Right ventricle myocardium inferior (tissue), 1 donor: ENCODE measurements around the gene RAD51B. TPM values are rescaled to one million over a fixed set of nuclear protein-coding genes. Genes with fewer than 3 reads are reported as not detected.

Experiments
- ATAC-seq: fragments of 200-7000 bp; cut with Tn5 transposase; one replicate; pipeline ENCODE4 v1.9.1; 2020; ENCODE audit warnings: mild to moderate bottlenecking, moderate library complexity
- DNase-seq: peaks from one replicate; pipeline ENCODE4 v3.0.0; 2021; ENCODE audit errors: missing footprints
- intact Hi-C: fragments of 100-400 bp; cut with DNase I; formaldehyde crosslinking; loops from one replicate; pipeline ENCODE4 v1.11.0; 2022
- total RNA-seq: library from RNA; stranded (reverse); fragmentation: NEBNext Ultra II Directional; extraction: Animal tissue kit (Norgen Biotek cat#: 25700); gene quantifications from one replicate; pipeline ENCODE4 v1.2.1, GENCODE V29; 2021
- donor health status: DM: no; HTN: yes; CAD: no; lungs with severe emphysema.

The RAD51B gene
- total RNA-seq, 1 donor from 2014 or later: 4.1 TPM

DNA sequence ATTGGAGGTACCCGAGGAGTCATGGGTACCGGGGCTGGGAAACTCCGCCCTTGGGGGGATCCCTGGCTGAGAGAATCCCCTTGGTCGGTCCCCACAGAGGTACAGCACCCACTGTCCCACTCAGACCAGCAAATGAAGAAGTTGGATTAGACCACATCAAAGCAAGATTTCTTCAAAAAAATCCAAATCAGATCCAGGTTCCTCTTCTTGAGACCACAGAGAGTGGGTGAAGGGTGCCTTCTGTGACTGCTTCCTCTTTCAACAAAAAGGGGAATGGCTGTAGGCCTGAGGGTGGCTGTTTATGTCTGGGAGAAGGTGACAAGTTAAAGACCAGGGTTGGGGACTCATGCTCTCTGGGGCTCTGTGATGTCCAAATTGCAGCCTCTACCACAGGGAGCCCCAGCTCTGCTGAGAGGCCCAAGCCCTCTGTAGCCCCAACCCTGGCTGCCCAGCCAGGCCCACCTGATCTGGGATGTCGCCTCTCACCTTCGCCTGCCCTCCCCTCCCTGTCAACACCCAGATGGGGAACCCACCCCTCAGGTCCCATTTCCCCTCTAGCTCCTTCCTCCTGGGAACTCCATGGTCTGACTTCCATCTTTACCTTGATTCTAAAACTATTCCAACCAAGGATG lies 922.4 kb downstream of the RAD51B start:
- DNase-seq (no peak), ATAC-seq (peak; percentile 48)
- intact Hi-C loops: no loop called here

DNA sequence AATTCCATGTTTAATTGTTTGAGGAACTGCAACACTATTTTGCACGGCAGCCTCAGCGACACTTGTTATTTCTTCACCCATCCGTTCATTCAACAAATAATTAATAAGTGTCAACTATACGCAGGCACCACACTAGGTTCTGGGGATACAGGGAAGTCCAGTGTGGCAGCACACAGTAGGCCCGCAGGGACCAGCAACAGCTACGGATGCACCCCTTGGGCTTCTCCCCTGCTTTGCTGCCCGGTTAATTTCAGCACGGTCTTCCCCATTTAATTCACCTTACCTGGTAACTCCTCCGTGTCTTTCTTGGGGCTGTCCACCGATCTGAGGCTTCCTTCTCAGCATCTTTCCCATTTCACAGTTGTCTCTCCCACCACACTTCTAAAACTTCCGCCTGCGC lies 925.0 kb downstream of the RAD51B start:
- ATAC-seq (no peak), DNase-seq (no peak)
- intact Hi-C loops: no loop called here

DNA sequence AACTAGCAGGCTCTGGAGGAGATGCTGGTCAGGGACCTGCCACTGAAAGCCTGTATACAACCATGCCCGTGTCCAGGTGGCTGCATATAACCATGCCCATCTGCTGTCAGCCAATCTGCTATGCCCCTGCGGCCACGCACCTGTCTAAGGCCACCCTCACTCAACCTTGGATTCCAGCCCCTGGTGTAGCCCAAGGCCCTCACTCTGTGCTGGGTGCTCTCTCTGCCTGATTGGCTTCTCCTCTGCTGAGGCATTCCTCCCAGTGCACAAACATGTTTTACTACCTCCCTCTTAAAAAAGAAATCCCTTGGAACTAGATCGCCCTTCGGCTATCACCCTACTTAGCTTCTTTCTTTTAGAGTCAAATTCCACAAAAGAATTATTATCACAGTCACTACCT lies 927.8 kb downstream of the RAD51B start:
- intact Hi-C loops: no loop called here
- ATAC-seq: no peak
- DNase-seq: no peak

DNA sequence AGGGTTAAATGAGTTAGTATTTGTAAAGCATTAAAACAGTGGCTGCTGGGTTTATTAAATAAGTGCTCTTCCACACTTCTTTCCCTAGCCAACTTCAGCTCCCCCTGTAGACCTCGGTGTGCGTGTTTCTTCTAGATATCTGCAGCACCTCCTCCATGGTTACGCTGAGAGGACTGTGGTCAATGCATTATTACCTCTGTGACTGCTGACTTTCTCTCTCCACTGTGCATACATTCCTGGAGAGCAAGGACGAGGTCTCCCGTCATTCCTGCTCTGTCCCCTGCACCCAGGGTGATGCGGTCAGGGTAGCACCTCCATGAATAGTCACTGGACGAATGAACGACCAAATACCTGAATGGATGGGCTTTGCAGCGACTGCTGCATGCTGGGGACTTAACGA lies 928.7 kb downstream of the RAD51B start:
- ATAC-seq (no peak), DNase-seq (no peak)
- intact Hi-C loops: no loop called here

DNA sequence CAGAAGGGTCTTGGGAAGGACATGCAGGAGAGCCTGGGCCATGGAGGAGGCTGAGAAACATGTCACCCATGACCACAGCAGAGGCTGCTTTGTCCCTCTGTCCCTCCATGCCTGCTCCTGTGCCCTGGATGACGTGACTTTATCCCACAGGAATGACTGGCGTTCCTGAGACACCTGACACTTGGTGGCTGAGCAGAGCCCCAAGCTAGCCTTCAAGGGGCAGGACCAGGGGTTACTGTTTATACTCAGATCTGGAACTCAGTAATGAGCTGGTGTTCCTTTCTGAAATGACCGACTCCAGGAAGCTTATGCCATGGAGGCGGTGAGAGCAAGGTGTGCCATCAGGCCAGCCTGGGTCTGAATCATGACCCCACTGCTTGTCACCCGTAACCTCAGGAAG lies 929.1 kb downstream of the RAD51B start:
- DNase-seq (no peak), ATAC-seq (no peak)
- intact Hi-C loops: no loop called here

DNA sequence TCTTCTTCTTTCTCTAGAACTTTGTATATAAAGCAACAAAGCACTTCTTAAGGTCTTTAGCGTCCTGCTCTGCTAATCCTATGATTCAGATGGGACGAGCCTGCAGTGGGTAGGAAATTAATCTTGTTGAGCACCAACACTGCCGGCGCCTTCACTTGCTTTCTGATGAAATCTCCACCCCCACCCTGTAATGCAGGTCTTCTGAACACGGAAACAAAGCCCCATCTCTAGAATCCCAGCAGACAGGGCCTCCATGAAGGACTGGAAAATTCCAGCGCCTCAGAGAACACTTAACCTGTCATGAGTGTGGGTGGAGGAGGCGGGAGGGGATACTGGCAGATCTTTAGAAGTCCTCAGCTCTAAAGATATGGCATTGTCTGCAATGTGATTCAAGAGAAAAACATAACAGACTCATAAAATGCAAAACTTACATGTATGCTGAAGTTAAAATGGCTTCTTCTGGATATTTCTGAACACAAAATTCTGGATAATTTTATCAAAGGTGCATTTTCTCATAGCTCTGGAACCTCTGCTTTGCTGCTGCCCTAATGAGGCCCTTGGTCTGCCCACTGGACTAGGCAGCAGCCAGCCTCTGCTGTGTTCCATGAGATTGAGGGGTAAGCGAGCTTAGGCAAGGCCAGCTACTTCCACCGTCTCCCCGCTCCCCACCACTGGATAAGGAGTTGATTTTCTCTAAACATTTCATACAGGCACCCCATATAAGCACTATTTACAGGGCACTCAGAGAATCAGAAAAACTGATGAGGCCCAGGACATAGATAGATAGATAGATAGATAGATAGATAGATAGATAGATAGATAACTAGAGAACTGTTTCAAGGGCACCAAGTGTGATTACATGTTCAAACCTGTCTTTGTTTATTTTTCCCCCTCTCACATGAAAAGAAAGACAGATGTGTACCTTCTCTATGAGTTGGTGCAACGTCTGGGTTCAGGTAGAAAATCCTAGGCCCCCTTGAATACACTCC lies 930.2 kb downstream of the RAD51B start:
- intact Hi-C loops: no loop called here
- no peak for DNase-seq
- no peak for ATAC-seq

DNA sequence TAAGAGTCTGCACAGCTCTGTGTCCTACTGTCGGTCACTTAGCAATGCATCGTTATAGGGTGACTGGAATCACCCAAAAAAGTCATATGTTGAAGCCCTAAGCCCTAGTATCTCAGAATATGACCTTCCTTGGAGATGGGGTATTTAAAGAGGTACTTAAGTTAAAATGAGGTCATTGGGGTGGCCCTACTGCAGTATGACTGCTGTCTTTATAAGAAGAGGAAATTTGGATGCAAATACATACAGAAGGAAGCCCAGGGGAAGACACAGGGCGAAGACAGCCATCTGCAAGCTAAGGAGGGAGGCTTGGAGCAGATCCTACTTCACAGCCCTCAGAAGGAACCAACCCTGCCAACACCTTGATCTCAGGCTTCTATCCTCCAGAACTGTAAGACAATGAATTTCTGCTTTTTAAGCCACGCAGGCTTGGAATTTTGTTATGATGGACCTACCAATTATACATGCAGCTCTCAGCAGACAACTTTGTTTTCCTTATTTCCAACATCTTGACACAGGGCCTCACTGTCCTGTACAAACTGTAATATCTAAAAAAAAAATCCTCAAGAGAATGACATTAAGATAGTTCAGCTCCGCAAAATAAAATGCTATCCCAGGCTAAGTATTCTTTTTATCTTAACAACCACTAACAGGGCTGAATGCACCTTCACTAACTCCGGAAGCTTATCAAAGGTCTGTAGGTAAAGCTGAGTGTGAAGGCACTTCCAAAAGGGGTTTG lies 932.9 kb downstream of the RAD51B start:
- no peak for DNase-seq
- intact Hi-C loops: no loop called here
- no peak for ATAC-seq

DNA sequence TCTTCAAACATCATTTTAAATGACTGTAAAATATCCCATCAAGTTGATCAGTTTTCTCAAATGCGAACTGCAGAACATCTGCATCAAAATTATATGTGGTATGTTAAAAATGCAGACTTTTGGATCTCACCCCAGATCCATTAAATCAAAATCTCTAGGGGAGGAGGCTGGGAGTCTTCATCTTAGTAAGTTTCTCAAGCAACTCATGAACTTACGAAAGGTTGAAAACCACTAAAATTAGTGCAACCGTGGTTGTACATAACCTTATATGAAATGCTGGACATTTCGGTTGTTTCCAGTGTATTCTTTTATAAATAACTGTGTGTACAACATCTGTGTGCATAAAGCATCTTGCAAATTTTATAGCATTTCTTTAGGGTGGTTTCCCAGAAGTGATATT lies 934.1 kb downstream of the RAD51B start:
- intact Hi-C loops: no loop called here
- ATAC-seq: no peak
- no peak for DNase-seq

DNA sequence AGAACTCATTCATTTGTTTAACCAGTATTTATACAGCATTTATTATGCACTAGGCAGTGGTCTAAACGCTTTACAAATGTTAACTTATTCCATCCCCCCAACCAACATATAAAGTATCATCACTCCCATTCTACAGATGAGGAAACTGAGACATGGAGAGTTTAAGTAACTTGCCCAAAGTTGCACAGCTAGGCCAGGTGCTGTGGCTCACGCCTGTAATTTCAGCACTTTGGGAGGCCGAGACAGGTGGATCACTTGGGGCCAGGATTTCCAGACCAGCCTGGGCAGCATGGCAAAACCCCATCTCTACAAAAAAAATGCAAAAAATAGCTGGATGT lies 935.4 kb downstream of the RAD51B start:
- ATAC-seq: no peak
- DNase-seq: no peak
- intact Hi-C loops: no loop called here

DNA sequence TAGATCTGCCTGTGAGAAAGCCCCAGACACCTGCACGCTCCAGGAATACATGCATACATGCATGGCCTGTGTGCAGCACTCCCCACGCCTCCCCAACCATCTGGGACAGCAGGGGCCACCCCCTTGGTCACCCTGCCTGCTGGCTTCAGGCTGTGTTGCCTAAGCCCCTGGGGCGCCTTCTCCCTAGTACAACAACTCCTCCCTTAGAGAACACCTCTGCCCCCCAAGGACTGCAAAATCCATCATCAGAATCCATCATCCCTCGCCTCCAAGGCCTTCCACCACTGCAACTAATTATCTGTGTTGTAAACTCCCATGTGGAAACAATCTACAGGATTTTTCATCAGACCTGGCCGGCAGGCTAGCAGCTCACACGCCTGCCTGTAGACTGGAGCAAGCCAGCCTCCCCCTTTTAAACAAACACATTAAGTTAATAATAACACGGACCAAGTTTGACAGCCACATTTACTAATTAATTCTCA lies 936.5 kb downstream of the RAD51B start:
- DNase-seq (no peak), ATAC-seq (no peak)
- intact Hi-C loops: no loop called here

DNA sequence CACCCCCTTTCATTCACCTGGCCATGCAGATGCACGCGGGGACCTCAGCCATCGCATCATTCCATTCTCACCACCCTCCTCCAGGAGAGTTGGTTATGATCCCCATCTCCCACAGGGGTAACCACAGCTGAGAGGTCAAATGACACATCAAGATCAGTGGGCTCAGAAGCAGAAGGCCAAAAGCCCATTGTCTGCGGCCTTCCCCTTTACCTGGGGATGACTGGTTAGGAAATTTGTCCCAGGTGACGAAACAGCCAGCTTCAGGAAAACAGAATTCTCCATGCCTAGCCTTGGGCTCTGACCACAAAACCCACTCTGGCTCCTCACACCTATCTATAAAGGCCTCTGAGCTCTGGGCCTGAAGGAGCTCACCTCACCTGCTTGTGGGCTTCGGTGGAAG lies 937.2 kb downstream of the RAD51B start:
- no peak for ATAC-seq
- intact Hi-C loops: no loop called here
- DNase-seq: no peak

DNA sequence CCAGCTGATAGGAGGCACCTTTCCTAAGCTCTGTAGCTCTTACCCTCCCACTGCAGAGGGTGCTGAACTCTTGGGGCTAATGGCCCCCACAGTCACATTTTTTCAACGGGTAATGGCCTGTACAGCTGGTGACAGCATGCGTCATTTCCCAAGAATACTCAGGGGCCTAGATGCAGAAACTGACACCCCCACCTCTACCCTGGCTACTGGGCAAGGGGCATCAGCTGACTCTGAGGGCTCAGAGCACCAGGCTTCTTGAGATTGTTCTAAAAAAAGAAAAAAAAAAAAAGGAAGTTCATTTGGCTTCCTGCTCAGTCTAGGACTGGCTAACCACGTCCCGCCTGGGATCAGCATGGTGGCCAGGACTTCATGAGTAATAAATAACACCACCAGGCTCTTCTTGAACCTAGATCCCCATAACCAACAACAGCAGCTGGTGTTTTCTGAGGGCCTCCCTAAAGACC lies 938.1 kb downstream of the RAD51B start:
- no peak for DNase-seq

DNA sequence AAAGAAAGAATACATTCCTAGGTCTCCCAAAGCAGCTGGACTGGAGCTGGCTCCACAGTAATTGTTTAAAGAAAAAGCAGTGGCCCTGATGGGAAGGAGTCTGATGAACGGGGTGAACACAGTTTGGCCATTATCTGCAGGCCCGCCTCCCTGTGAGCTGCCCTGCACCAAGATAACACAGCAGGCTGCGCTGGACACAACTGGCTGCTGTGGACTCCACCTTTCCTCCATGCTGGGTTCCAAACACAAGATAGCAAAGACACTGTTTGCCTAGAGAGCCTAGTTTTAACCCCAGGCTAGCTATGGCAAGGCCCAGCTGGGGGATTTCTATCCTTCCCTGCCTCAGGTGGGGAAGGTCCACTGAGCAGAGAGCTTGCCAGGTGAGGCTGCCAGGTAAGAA lies 938.7 kb downstream of the RAD51B start:
- intact Hi-C loops: no loop called here

More for the DNA sequence above, 938.1 kb downstream of the RAD51B start:
- intact Hi-C loops: no loop called here
- peak; percentile 67 for ATAC-seq

DNA sequence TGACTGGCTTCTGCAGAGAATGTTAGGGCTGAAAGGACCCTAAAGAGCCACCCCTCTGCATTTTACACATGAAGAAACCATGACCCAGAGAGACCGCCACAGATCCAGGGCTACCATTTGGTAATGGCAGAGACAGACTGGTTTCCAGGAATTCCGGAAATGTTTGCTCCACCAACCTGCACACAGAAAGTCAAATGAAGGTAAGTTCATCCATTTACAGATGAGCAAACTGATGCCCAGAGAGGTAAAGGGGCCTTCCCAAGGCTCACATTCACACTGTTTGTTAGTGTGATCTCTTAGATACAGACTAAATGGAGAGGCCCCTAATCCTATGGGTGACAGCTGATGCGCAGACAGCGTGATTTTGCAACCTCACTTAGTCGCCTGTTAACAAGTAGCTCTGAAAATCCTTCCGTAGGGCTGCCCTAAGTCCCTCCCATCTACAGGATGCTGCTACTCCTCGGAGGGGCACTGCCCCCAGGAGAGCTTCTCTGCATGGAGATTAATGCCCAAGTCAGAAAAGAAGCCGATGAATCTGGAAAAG lies 939.5 kb downstream of the RAD51B start:
- DNase-seq (no peak), ATAC-seq (no peak)
- intact Hi-C loops: no loop called here

More for the DNA sequence above, 938.7 kb downstream of the RAD51B start:
- DNase-seq (no peak), ATAC-seq (no peak)

DNA sequence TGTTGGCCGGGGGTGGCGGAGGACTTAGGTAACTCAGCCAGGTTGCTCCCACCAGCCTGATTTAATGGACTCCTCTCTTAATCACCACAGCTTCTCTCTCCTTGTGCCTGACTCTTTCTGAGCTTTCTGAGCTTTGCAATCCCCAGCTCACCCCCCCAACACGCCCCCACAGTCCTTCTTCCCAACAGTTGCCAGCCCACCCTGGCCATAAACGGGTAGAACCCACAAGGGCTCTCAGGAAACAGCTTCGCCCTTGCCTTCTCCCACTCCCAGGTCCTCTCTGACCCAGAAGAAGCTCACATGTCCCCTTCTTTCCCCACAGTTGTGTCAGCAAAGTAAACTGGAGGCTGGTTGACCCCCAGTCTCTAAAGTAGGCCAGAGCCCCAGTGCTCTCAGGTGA lies 940.4 kb downstream of the RAD51B start:
- no peak for DNase-seq
- ATAC-seq: no peak
- intact Hi-C loops: no loop called here

DNA sequence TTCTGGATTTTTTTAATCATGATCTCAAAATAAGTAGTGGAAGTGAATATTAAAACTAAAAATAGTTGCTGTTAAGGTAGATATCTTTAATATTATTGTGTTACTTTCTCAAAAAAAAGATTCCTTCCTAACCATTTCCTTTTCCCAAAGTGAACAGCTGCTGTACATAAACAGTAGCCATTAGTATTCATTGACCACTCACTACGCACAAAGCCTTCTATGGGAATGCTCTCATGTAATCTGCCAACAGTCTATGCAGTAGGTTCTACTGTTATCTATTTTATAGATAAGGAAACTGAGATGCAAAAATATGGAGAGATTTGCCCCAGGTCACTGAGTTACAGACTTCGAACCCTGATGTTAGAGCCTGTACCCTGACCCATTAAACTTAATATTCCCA lies 941.2 kb downstream of the RAD51B start:
- intact Hi-C loops: no loop called here

DNA sequence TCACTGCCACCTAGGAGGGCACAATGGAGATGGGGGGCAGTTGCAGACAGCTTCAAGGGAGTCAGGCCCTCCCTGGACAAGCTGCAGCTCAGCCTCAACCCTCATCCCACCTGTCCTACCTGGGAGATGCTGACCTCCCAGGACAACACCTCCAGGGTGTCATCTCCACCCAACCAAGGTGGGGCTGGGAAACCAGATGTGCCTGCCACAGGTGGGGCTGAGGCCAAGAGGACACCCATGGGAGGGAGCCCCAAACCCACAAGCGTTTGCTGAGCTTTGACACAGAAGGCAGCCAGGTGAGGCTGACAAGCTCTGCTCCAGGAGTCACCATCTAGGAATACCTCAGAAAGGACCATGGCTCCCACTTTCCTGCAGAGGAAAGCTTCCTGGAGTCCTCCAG lies 941.8 kb downstream of the RAD51B start:
- DNase-seq (no peak), ATAC-seq (no peak)
- intact Hi-C loops: no loop called here

More for the DNA sequence above, 941.2 kb downstream of the RAD51B start:
- no peak for DNase-seq
- no peak for ATAC-seq

DNA sequence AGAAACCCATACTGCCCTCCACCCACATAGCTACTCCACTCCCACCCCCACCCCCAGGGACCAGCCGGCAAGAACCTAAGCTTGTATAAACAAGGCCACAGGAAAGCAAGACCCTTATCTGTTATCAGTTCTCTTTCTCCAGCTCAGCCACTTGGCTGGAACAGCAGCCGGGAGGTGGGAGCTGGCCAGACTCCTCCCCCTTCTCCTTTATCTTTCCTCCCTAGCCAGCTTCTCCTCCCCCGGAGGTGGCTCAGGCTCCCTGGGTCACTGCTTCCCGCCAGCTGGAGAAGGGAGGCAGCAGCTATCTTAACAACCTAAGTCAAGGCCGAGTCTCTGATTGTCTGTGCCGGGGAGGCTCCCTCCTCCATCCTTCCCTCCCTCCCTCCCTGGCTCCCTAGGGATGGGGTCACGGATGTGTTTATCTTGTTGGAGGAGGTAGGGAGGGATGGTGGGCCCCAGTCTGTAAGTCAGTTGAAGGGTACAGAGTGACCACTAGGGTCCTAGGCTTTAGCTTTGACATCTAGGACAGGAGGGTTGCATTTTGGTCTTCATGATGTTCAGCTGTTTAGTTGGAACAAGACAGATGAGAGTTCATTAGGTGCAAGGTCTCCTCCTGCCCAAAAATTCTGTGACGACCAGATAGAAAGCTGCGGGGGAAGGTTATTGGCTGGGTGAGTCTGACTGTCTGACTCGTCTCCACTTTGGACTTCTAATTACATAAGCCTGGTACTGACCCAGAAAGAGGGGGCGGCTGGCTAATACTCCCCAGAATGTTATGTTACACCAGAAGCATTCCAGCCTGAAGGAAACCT lies 943.6 kb downstream of the RAD51B start:
- ATAC-seq (peak; percentile 93), DNase-seq (peak; percentile 86)
- intact Hi-C loops: no loop called here
